ENCODE results near the gene KRTAP10-1. TPM values are rescaled to one million over a fixed set of nuclear protein-coding genes. Genes with fewer than 3 reads are reported as not detected.

The KRTAP10-1 gene
- total RNA-seq, 1 experiment from 2014 or later: not detected

DNA sequence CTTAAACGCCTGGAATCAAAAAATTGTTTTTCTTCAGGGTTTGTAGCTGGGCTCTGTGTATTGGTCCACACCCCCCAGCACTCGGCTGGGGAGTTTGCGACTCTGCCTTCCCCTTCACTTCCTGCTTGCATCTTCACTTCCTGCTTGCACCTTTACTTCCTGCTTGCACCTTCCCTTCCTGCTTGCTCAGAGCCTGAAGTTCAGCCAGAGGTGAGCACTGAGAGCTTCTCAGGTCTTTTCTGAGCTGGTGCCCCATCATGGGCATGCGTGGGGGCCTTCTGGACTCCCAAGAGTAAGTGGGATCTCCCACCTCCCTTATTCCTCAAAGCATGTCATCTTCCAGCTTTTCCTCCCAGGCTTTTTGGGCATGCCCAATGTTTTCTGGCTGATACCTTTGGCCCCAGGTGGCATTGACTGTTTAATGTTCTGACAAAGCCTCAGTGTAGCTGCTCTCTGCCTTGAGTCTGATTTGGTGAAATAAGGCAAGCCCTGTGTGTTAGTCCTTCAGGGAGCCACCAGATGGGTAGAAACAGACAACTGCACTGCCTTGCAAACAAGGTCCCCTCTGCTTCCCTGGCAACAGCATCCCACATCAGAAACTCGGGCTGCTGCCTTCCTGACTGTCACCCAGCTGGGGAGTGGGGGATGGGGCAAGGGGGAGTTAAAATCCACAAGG is 7.8 kb upstream of the KRTAP10-1 start:
- H3K4me1 ChIP-seq (ENCODE audit: insufficient read depth, low read length): peaks cover 6% of the 10 kb centered on the region; the same call in 1 of the 2 replicates
- no peaks in the 10 kb centered on the region for H4K20me1 ChIP-seq (ENCODE audit: control insufficient read depth, insufficient read depth, insufficient read length)
- peak overlapping the region in 1 of 3 experiments; percentile 78; a peak in 3 of 7 replicates for H3K27ac Mint-ChIP-seq
- no peak overlapping the region for H2AK5ac ChIP-seq (ENCODE audit: insufficient read length, low read length)
- H3K9ac ChIP-seq (ENCODE audit: extremely low read depth, insufficient read length, low read length): no peak overlapping the region
- no peaks in the 10 kb centered on the region for H3K23me2 ChIP-seq (ENCODE audit: insufficient read length, low read depth, low read length, poor library complexity, severe bottlenecking)
- no peaks in the 10 kb centered on the region for H3K79me1 ChIP-seq (ENCODE audit: insufficient read depth, low read depth, low read length, poor library complexity, severe bottlenecking)
- H3K27ac ChIP-seq (ENCODE audit: insufficient read length, low read depth, low read length): no peak overlapping the region
- no peak overlapping the region for H3K23ac ChIP-seq (ENCODE audit: insufficient read length, low read depth, low read length)
- TF ChIP-seq, protein P1, sequence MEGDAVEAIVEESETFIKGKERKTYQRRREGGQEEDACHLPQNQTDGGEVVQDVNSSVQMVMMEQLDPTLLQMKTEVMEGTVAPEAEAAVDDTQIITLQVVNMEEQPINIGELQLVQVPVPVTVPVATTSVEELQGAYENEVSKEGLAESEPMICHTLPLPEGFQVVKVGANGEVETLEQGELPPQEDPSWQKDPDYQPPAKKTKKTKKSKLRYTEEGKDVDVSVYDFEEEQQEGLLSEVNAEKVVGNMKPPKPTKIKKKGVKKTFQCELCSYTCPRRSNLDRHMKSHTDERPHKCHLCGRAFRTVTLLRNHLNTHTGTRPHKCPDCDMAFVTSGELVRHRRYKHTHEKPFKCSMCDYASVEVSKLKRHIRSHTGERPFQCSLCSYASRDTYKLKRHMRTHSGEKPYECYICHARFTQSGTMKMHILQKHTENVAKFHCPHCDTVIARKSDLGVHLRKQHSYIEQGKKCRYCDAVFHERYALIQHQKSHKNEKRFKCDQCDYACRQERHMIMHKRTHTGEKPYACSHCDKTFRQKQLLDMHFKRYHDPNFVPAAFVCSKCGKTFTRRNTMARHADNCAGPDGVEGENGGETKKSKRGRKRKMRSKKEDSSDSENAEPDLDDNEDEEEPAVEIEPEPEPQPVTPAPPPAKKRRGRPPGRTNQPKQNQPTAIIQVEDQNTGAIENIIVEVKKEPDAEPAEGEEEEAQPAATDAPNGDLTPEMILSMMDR (conservative IDR thresholded peaks at IDR 0.05): no peak
- H4K8ac ChIP-seq (replicated peaks; ENCODE audit: insufficient read length, low read depth, low read length): no peak overlapping the region
- no peaks in the 10 kb centered on the region for H3K9me3 ChIP-seq (ENCODE audit: control insufficient read depth, low read depth, low read length)
- H2BK20ac ChIP-seq (ENCODE audit: low read depth, low read length, poor library complexity, severe bottlenecking): peak overlapping the region; percentile 91
- DNase-seq: no peak
- no peak overlapping the region for H2AFZ ChIP-seq (ENCODE audit: low read length)
- no peak overlapping the region; a peak in 1 of 5 replicates for H3K4me3 Mint-ChIP-seq
- H2BK5ac ChIP-seq (ENCODE audit: insufficient read length, low read length): no peak overlapping the region
- peaks cover 0 to 19% (median 9%) of the 10 kb centered on the region in 3 experiments; a peak in 3 of 7 replicates for H3K36me3 Mint-ChIP-seq (ENCODE audit: insufficient read depth in 1 of 3, low read depth in 3 of 3)
- no peak overlapping the region for H2BK12ac ChIP-seq (ENCODE audit: insufficient read length, low read depth, low read length)
- H3K18ac ChIP-seq (ENCODE audit: insufficient read length, low read depth, low read length): peak overlapping the region; percentile 83
- H3K4me2 ChIP-seq (ENCODE audit: insufficient read depth, insufficient read length, low read length): no peak overlapping the region
- H3T11ph ChIP-seq (ENCODE audit: low read length): peak overlapping the region; percentile 72
- H3K14ac ChIP-seq (ENCODE audit: insufficient read depth, low read length): peak overlapping the region; percentile 11; the same call in 1 of the 2 replicates
- no peaks in the 10 kb centered on the region for H3K79me2 ChIP-seq (ENCODE audit: insufficient read depth, low read length)
- H3K27me3 ChIP-seq (ENCODE audit: insufficient read depth, low read length): no peaks in the 10 kb centered on the region
- H2BK15ac ChIP-seq (ENCODE audit: low read depth, low read length): no peak overlapping the region; the same call in 1 of the 2 replicates
- no peak overlapping the region for H4K91ac ChIP-seq (ENCODE audit: insufficient read length, low read depth, low read length)
- H3K4ac ChIP-seq (ENCODE audit: low read depth, low read length): no peak overlapping the region; the same call in 1 of the 2 replicates
- no peaks in the 10 kb centered on the region; the same call in 1 of the 2 replicates for H3K27me3 Mint-ChIP-seq (ENCODE audit: low read depth)
- peaks cover 10 to 20% of the 10 kb centered on the region in 2 experiments; a peak in 4 of 5 replicates for H3K9me3 Mint-ChIP-seq
- H2BK120ac ChIP-seq (ENCODE audit: low read depth, low read length, poor library complexity, severe bottlenecking): peak overlapping the region; percentile 83
- WGBS (ENCODE audit: extremely low coverage, insufficient read length, low lambda C conversion rate): no CpG with 5 or more reads among the region's 5 CpGs
- peaks cover 41 to 50% of the 10 kb centered on the region in 2 experiments for H3K4me1 Mint-ChIP-seq
- no peak overlapping the region for H4K5ac ChIP-seq (ENCODE audit: insufficient read length, low read depth, low read length)
- H3K56ac ChIP-seq (ENCODE audit: insufficient read length, low read depth, low read length): no peak overlapping the region
